HG02981 (cell line): Measurements from ENCODE around the gene DGKD.
"Not testable (repeated sequence)": the region's sequence is repeated elsewhere in the genome, so short reads cannot be mapped to it uniquely, and the experiment has no call there.

Experiments used
- ATAC-seq: cut with Tn5 transposase; IDR thresholded peaks from one replicate; pipeline ENCODE4 v1.9.1; 2021; ENCODE audit warnings: mild to moderate bottlenecking, moderate library complexity; ENCODE audit not compliant: unreplicated experiment

DGKD gene

GRCh38 chr2:233360771-233361176 lies 6.5 kb downstream of the DGKD start:
- no peak for ATAC-seq

GRCh38 chr2:233361297-233361696 lies 7.0 kb downstream of the DGKD start:
- no peak for ATAC-seq

DNA sequence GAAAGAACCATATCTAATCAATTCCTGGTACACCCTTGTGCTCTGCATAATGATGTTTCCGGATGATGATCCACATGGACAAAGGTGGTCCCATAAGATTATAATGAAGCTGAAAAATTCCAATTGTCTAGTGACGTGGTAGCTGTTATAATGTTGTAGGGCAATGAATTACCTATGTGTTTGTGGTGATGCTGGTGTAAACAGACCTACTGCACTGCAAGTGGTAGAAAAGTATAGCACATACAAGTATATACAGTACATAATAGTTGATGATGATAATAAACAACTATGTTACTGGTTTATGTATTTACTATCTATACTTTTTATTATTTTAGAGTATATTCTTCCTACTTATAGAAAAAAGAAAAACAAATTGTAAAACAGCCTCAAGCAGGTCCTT lies 8.4 kb downstream of the DGKD start:
- no peak for ATAC-seq

GRCh38 chr2:233363744-233364235 lies 9.5 kb downstream of the DGKD start:
- peak; percentile 53 for ATAC-seq

DNA sequence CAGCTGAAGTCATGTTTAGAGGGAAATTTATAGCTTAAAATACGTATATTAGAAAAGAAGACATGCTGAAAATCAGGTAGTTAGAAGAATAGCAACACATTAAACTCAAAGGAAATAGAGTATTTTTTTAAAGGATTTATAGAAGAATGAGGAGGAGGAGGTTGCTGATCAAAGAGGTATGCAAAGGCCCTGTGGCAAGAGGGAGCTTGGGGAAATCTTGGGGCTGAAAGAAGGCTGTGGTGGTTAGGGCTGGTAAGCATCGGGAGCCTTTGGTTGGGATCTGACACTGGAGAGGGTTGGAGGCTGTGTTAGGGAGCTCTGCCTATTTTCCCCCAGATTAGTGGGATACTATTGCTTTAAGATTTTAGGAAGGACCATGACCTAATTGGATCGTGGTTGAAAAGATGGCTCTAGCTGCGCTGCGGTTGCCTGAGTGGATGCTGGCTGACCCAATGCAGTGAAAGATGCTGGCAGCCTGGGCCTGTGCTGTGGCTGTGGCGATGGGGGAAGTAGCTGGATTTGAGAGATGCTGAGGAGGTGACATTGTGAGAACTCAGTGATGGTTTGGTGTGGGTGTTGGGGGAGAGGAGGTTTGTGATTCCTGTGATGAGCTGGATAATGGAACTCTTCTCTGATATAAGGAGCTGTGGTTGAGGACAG lies 11.7 kb downstream of the DGKD start:
- ATAC-seq: no peak

DNA sequence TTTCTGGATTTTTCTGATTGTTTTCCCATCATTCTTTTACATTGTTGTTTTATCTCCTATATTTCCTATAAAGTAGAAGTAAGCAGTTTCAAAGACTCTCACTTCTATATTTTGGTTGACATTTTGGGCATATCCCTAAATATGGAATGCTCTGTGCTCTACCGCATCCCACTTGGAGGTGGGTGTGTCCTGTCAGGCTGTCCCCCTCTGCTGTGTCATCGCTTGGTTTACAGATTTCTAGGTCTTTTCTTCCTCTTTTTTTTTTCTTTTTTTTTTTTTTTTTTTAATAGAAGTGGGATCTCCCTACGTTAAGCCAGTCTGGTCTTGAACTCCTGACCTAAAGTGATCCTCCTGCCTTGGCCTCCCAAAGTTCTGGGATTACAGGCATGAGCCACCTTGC lies 13.3 kb downstream of the DGKD start:
- no peak for ATAC-seq

DNA sequence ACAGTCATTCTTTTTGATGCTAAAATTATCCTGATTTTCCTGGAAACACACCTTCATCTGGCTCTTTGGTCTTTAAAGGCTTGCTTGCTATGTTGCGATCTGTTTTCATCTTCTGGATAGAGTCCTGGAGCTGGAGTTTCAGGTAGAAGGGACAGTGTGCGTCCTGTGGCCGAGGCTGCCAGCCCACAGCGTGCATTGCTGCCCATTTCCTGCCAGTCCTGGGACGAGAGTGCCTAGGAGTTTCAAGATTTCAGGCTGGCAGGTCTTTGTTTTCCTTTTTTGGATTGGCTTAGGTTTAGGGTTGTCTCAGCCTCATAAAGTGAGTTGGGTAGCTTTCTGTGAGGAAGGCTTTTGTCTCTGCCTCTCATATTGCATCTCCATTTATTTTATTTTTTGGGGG lies 14.5 kb downstream of the DGKD start:
- no peak for ATAC-seq

DNA sequence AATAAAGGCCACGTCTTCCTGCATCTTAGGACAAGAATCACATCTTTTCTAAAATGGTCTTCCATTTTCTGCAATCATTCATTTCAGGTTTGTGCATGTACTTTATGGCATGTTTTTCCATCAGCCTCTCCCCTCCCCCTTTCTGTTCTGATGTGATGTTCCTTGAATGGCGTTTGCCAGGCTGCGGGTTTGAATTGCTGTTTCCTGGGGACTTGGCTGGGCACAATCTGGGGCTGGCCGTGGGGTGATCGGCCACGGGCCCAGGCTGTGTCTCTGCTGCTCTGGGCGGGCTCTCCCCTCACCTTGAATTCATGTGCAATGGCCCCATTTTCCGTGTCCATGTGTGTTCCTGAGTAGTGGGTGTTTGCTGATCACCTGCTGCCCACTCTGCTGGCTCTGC lies 15.2 kb downstream of the DGKD start:
- no peak for ATAC-seq

- no peak for ATAC-seq
Measured at GRCh38 chr2:233369897-233370685, 15.8 kb downstream of the DGKD start.

GRCh38 chr2:233371641-233372040 lies 17.3 kb downstream of the DGKD start:
- ATAC-seq: no peak

- ATAC-seq: no peak
Measured at GRCh38 chr2:233372855-233373254, 18.6 kb downstream of the DGKD start.

DNA sequence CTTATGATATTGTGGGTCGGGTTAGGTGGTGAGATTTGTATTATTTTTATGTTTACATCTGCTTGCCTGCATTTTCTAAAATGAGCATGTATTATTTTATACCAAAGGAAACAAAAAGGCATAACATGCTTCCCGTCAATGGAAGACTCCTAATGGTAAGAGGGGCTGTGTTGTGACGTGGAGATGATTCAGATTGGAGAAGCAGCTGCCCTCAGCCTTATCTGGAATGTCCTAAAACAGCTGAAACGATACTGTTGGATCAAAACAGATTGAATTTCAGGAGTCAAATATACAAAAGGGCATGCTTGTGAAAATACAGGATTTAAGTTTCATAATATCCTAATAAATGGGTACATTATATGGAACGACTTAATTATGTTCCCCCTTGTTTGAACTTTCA lies 19.0 kb downstream of the DGKD start:
- ATAC-seq: no peak

GRCh38 chr2:233374776-233375175 lies 20.5 kb downstream of the DGKD start:
- not testable (repeated sequence) for ATAC-seq

GRCh38 chr2:233375490-233376314 lies 21.4 kb downstream of the DGKD start:
- ATAC-seq: no peak

- ATAC-seq: no peak
Measured at GRCh38 chr2:233379034-233379433, 24.7 kb downstream of the DGKD start.

GRCh38 chr2:233379441-233379840 lies 25.1 kb downstream of the DGKD start:
- no peak for ATAC-seq

- peak; percentile 52 for ATAC-seq
Measured at GRCh38 chr2:233380132-233380895, 26.0 kb downstream of the DGKD start.

GRCh38 chr2:233380995-233381637 lies 26.8 kb downstream of the DGKD start:
- no peak for ATAC-seq

DNA sequence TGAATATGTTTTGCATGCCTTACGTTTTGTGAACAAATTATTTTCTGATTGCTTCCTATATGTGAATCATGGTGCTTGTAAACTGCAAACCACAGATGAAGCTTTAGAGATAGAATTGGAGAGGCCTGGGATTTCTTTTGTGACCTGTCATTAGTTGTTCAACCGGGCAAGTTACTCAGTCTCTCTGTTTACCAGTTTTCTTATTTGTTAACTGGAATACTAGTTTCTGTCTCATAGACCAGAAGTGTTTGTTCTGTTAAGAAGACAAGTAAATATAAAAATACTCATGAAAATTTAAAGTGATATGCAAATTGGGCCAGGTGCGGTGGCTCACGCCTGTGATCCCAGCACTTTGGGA lies 27.3 kb downstream of the DGKD start:
- no peak for ATAC-seq

DNA sequence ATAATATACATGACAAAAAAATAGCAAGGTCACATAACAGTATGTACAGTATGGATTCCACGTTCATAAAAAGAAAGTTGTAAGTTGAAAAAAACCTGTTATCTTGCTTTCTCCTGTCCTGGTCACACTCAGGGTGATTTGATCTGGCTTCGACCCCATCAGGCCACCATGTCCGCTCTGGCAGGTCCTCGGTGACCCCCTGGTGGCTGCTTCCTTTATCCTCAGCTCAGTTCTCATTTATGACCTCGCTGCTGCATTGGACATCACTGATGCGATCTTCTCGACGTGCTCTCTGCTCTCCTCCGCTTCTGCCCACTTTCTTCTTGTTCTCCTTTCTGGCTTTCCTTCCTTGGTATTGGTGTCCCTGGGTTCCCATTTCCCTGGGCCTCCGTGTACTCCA lies 29.7 kb downstream of the DGKD start:
- no peak for ATAC-seq
